H1 (cell line): ENCODE results near the gene ZNF521. TPM values are rescaled to one million over a fixed set of nuclear protein-coding genes. Genes with fewer than 3 reads are reported as not detected.
A peak's percentile ranks its signal among the peaks of the same experiment; 100 is the strongest.

Source experiments
- CTCF ChIA-PET: fragments of 300-600 bp; sonication (Branson Sonifier 250); formaldehyde crosslinking; loops from one replicate; lab custom pipeline; 2021; ENCODE audit not compliant: partially characterized antibody; lab: Charles Lee
- POLR2A ChIA-PET: fragments of 300-600 bp; sonication (Branson Sonifier 250); formaldehyde crosslinking; loops from one replicate; lab custom pipeline; 2021; ENCODE audit warnings: inconsistent platforms; ENCODE audit not compliant: partially characterized antibody; lab: Charles Lee
- DNase-seq, 2 experiments: peaks; one replicate each; pipeline versions ENCODE4 v3.0.0 to v3.0.0-alpha.2; 2010 to 2022; ENCODE audit warnings: low spot score in 2 of 2, low read depth in 1 of 2, mixed read lengths in 1 of 2
- FAIRE-seq: peaks from 2 replicates; lab custom pipeline; 2011; peaks lifted over from hg19 to GRCh38; lab: Jason Lieb, UNC
- H2AFZ ChIP-seq: 2 replicates; pipeline ENCODE4 v1.8.1; 2012; ENCODE audit warnings: low read length, inconsistent platforms
- H2AK5ac ChIP-seq: 2 replicates; pipeline ENCODE4 v1.6.1; 2013; ENCODE audit warnings: low read depth, low read length
- H2BK120ac ChIP-seq: replicated peaks from 2 replicates; pipeline ENCODE3; 2013; ENCODE audit warnings: low read depth, low read length, inconsistent platforms
- H2BK12ac ChIP-seq: 2 replicates; pipeline ENCODE4 v1.6.1; 2013; ENCODE audit warnings: low read depth, low read length
- H2BK15ac ChIP-seq: 2 replicates; pipeline ENCODE4 v1.6.1; 2013; ENCODE audit warnings: low read length
- H2BK20ac ChIP-seq: 2 replicates; pipeline ENCODE4 v1.6.1; 2013; ENCODE audit warnings: low read length
- H2BK5ac ChIP-seq: 2 replicates; pipeline ENCODE4 v1.6.1; 2013; ENCODE audit warnings: low read depth, low read length
- H3K14ac ChIP-seq: 2 replicates; pipeline ENCODE4 v1.6.1; 2013; ENCODE audit warnings: inconsistent platforms; ENCODE audit not compliant: insufficient read length
- H3K18ac ChIP-seq: 2 replicates; pipeline ENCODE4 v1.6.1; 2013; ENCODE audit warnings: low read length; ENCODE audit errors: extremely low read depth
- H3K23ac ChIP-seq: 2 replicates; pipeline ENCODE4 v1.6.1; 2013; ENCODE audit warnings: inconsistent platforms; ENCODE audit not compliant: insufficient read length
- H3K23me2 ChIP-seq: 2 replicates; pipeline ENCODE4 v1.6.1; 2013; ENCODE audit warnings: low read depth, low read length
- H3K27ac ChIP-seq: 2 replicates; pipeline ENCODE4 v1.6.1; 2011; ENCODE audit warnings: low read depth, low read length, inconsistent platforms
- H3K27me3 ChIP-seq, 4 experiments: replicated peaks in 1 of 4; 1 replicate in 1 of 4; 2 replicates in 3 of 4; pipeline versions ENCODE4 v1.6.1 to v1.8.1; 2011 to 2013; ENCODE audit warnings: low read length in 3 of 4, mild to moderate bottlenecking in 3 of 4, inconsistent platforms in 2 of 4, mixed read lengths in 2 of 4, moderate library complexity in 1 of 4; ENCODE audit not compliant: control insufficient read depth in 3 of 4, insufficient read depth in 3 of 4; ENCODE audit errors: extremely low read depth in 1 of 4
- H3K36me3 ChIP-seq, 4 experiments: 2 replicates each; pipeline versions ENCODE4 v1.6.1 to v1.8.1; 2011 to 2013; ENCODE audit warnings: mild to moderate bottlenecking in 4 of 4, low read length in 3 of 4, moderate library complexity in 2 of 4, control low read depth in 1 of 4, inconsistent platforms in 1 of 4; ENCODE audit not compliant: insufficient read depth in 4 of 4, control insufficient read depth in 2 of 4
- H3K4ac ChIP-seq: replicated peaks from 2 replicates; pipeline ENCODE3; 2013; ENCODE audit warnings: low read length, low read depth, mixed read lengths, inconsistent platforms; ENCODE audit not compliant: insufficient read length
- H3K4me1 ChIP-seq, 4 experiments: replicated peaks in 1 of 4; 1 replicate in 1 of 4; 2 replicates in 3 of 4; pipeline versions ENCODE4 v1.6.1 to v1.8.1; 2011 to 2013; ENCODE audit warnings: low read length in 3 of 4, inconsistent platforms in 2 of 4, mixed read lengths in 1 of 4; ENCODE audit not compliant: insufficient read depth in 4 of 4, control insufficient read depth in 3 of 4
- H3K4me2 ChIP-seq, 2 experiments: 2 replicates each; pipeline versions ENCODE4 v1.6.1 to v1.8.1; 2011 to 2013; ENCODE audit warnings: low read depth in 2 of 2, low read length in 2 of 2, control low read depth in 1 of 2, inconsistent platforms in 1 of 2, mild to moderate bottlenecking in 1 of 2; ENCODE audit not compliant: insufficient read depth in 1 of 2
- H3K4me3 ChIP-seq, 4 experiments: fragments of 200-600, 300-600 bp in 1 of 4; sonication (generic), shearing (Covaris generic), sonication (Bioruptor Twin) in 1 of 4; 2 replicates each; pipeline versions ENCODE4 v1.5.1 to v1.8.1; 2011 to 2016; ENCODE audit warnings: low read length in 4 of 4, low read depth in 3 of 4, control low read depth in 2 of 4, inconsistent platforms in 2 of 4, mild to moderate bottlenecking in 2 of 4, mixed read lengths in 1 of 4, moderate library complexity in 1 of 4; ENCODE audit not compliant: insufficient read depth in 2 of 4; ENCODE audit errors: extremely low read depth in 1 of 4
- H3K56ac ChIP-seq: replicated peaks from 2 replicates; pipeline ENCODE3; 2013; ENCODE audit warnings: low read depth, mild to moderate bottlenecking, mixed read lengths, low read length, inconsistent platforms; ENCODE audit not compliant: insufficient read length
- H3K79me1 ChIP-seq: 2 replicates; pipeline ENCODE4 v1.6.1; 2013; ENCODE audit warnings: low read depth, low read length, control low read depth
- H3K79me2 ChIP-seq, 2 experiments: 2 replicates each; pipeline versions ENCODE4 v1.6.1 to v1.8.1; 2012 to 2013; ENCODE audit warnings: low read length in 2 of 2, mild to moderate bottlenecking in 2 of 2, inconsistent platforms in 1 of 2; ENCODE audit not compliant: insufficient read depth in 2 of 2, control insufficient read depth in 1 of 2
- H3K9ac ChIP-seq, 4 experiments: replicated peaks in 1 of 4; 1 replicate in 1 of 4; 2 replicates in 3 of 4; pipeline versions ENCODE4 v1.6.1 to v1.8.1; 2011 to 2013; ENCODE audit warnings: low read depth in 3 of 4, low read length in 3 of 4, control low read depth in 2 of 4, mild to moderate bottlenecking in 2 of 4, moderate library complexity in 2 of 4, inconsistent platforms in 1 of 4; ENCODE audit errors: extremely low read depth in 1 of 4
- H3K9me3 ChIP-seq, 2 experiments: 2 replicates each; pipeline versions ENCODE4 v1.6.1 to v1.8.1; 2012 to 2013; ENCODE audit warnings: mild to moderate bottlenecking in 2 of 2, moderate library complexity in 2 of 2, control low read depth in 1 of 2, inconsistent platforms in 1 of 2, low read depth in 1 of 2, low read length in 1 of 2, mixed read lengths in 1 of 2; ENCODE audit not compliant: insufficient read depth in 2 of 2
- H4K20me1 ChIP-seq, 2 experiments: replicated peaks in 1 of 2; 2 replicates each; pipeline versions ENCODE3 to v1.8.1; 2011 to 2013; ENCODE audit warnings: inconsistent platforms in 2 of 2, low read length in 2 of 2, mild to moderate bottlenecking in 1 of 2; ENCODE audit not compliant: insufficient read depth in 2 of 2, control insufficient read depth in 1 of 2
- H4K5ac ChIP-seq: 2 replicates; pipeline ENCODE4 v1.6.1; 2013; ENCODE audit warnings: low read length, low read depth, mixed read lengths, inconsistent platforms; ENCODE audit not compliant: insufficient read length
- H4K8ac ChIP-seq: 2 replicates; pipeline ENCODE4 v1.8.0; 2013; ENCODE audit warnings: mild to moderate bottlenecking, moderate library complexity, low read length, inconsistent platforms; ENCODE audit not compliant: insufficient read depth; ENCODE audit errors: extremely low read depth
- H4K91ac ChIP-seq: replicated peaks from 2 replicates; pipeline ENCODE3; 2013; ENCODE audit warnings: low read length, mixed read lengths, inconsistent platforms; ENCODE audit not compliant: insufficient read length
- BCL11A ChIP-seq, 2 experiments: IDR thresholded peaks; one replicate each; pipeline ENCODE4 v1.6.1; 2011; ENCODE audit warnings: low read depth in 2 of 2, low read length in 2 of 2, mild to moderate bottlenecking in 2 of 2
- YY1 ChIP-seq: IDR thresholded peaks from 2 replicates; pipeline ENCODE4 v1.6.1; 2011; ENCODE audit warnings: low read depth, mild to moderate bottlenecking, low read length
- WGBS, 2 experiments: shearing (Covaris generic) in 1 of 2; methylation state at CpG; one replicate each; pipeline versions ENCODE4 v1.1.6 to v1.1.7; 2013 to 2015; ENCODE audit warnings: low lambda C conversion rate in 2 of 2, mixed read lengths in 2 of 2, inconsistent platforms in 1 of 2, low coverage in 1 of 2, missing lambda C conversion rate in 1 of 2; ENCODE audit not compliant: insufficient replicate concordance in 2 of 2, insufficient coverage in 1 of 2, insufficient read length in 1 of 2; ENCODE audit errors: extremely low coverage in 1 of 2, missing lambda C conversion rate in 1 of 2; 5-methylcytosine and 5-hydroxymethylcytosine counted together
- polyA plus RNA-seq, 7 experiments: library from polyadenylated mRNA; depleted of rRNA in 3 of 7; stranded (reverse) in 5 of 7; unstranded in 2 of 7; fragments of >200 nt in 5 of 7; fragments of 200-250 nt in 2 of 7; gene quantifications; 1 replicate in 5 of 7; 2 replicates in 1 of 7; 4 replicates in 1 of 7; pipeline versions ENCODE4 v1.2.1 to v1.2.3, GENCODE V29; 2011 to 2013; ENCODE audit warnings: missing spikeins in 2 of 7, mixed read lengths in 2 of 7
- total RNA-seq: library from RNA; stranded (reverse); fragmentation: NEBNext Ultra II Directional; extraction: Animal tissue kit (Norgen Biotek cat#: 25700); gene quantifications from 2 replicates; pipeline ENCODE4 v1.2.1, GENCODE V29; 2021

The ZNF521 gene
- total and polyA plus RNA-seq, 2 of the 8 experiments (the other 6 are each of a cell fraction or from before 2014, with no cell fraction given) = 9.5 to 15.8 TPM

DNA sequence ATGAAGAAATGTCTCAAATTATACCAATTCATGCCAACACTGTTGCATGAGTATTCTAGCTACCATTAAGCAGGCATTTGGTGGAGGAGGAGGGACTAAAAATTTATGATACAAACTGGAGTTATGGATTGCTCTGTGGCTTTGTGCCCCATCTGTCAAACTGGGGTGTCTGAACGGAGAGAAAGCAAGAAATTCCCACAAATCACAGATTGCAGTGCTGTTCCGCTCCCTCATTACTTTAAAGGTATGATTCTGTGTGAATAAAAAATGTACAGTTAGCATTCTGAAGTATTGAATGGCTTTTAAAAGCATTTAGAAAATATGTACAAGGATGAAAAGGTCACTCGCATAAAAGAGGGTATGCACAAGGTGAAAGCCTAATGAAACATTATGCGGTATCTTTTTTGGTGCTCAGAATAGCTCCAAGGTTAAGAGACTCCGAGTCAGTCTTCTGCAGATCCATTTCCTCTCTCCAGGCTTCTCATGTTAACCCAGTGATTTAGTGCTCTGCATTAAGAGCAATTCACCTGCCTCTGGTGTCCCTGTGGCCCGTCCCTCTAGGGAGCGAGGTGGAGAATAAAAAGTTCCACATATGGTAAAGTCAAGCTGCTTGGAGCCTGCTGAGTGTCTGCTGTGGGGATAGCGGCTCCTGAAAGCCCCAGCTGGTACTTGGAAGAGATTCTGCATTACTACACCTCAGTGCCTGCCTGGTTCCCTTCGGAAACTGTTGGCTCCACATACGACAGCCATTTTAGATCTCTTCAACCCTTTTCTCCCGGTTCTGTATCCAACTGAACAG lies 184.2 kb downstream of the ZNF521 start:
- no peaks in the 10 kb centered on the region for H3K36me3 ChIP-seq
- H4K8ac ChIP-seq = no peak overlapping the region
- TF ChIP-seq BCL11A (IDR thresholded peaks at IDR 0.05; ENCODE audit: low read depth in 2 of 2, low read length in 2 of 2) (no peak), YY1 (peak; percentile 54; the same call in 1 of the 2 replicates)
- no peaks in the 10 kb centered on the region for H3K9me3 ChIP-seq
- H2BK15ac ChIP-seq = no peak overlapping the region
- H3K9ac ChIP-seq = no peak overlapping the region
- no peak overlapping the region for H2AFZ ChIP-seq
- no peak overlapping the region for H3K23ac ChIP-seq
- no peaks in the 10 kb centered on the region for H3K79me1 ChIP-seq
- H3K27ac ChIP-seq = no peak overlapping the region
- FAIRE-seq (no peak), DNase-seq (no peak)
- WGBS, 2 experiments = 75% methylated on average over 11 of the region's 11 CpGs; no CpG with 5 or more reads in 1 of the 2 experiments
- H3K4ac ChIP-seq = no peak overlapping the region
- H3K79me2 ChIP-seq = no peaks in the 10 kb centered on the region
- H4K20me1 ChIP-seq = no peaks in the 10 kb centered on the region
- no peak overlapping the region for H3K56ac ChIP-seq
- H4K5ac ChIP-seq = no peak overlapping the region
- no peak overlapping the region for H3K14ac ChIP-seq
- POLR2A ChIA-PET = no interaction called here
- H2BK12ac ChIP-seq = no peak overlapping the region
- H3K18ac ChIP-seq = no peak overlapping the region
- peaks cover 0 to 9% (median 4%) of the 10 kb centered on the region in 4 experiments; a peak in 2 of 7 replicates for H3K4me1 ChIP-seq
- H3K4me3 ChIP-seq = no peak overlapping the region
- CTCF ChIA-PET = interaction anchor here (0.6 to 0.9 kb wide), 2 partner anchors 26 to 491 kb away, joined by 3 read pairs; no protein-coding TSS in a partner anchor
- no peak overlapping the region for H2BK20ac ChIP-seq
- no peaks in the 10 kb centered on the region for H3K27me3 ChIP-seq
- H2BK120ac ChIP-seq = no peak overlapping the region
- no peak overlapping the region for H2BK5ac ChIP-seq
- no peak overlapping the region for H3K4me2 ChIP-seq
- H4K91ac ChIP-seq = no peak overlapping the region
- H3K23me2 ChIP-seq = no peaks in the 10 kb centered on the region
- no peak overlapping the region for H2AK5ac ChIP-seq
